HG03439 (cell line): ENCODE measurements around the gene KRTAP1-3.
"Not testable (repeated sequence)": the region's sequence is repeated elsewhere in the genome, so short reads cannot be mapped to it uniquely, and the experiment has no call there.

Source experiments
- ATAC-seq: cut with Tn5 transposase; IDR thresholded peaks from one replicate; pipeline ENCODE4 v1.9.1; 2021; ENCODE audit warnings: mild to moderate bottlenecking, moderate library complexity; ENCODE audit not compliant: unreplicated experiment

KRTAP1-3 gene

DNA sequence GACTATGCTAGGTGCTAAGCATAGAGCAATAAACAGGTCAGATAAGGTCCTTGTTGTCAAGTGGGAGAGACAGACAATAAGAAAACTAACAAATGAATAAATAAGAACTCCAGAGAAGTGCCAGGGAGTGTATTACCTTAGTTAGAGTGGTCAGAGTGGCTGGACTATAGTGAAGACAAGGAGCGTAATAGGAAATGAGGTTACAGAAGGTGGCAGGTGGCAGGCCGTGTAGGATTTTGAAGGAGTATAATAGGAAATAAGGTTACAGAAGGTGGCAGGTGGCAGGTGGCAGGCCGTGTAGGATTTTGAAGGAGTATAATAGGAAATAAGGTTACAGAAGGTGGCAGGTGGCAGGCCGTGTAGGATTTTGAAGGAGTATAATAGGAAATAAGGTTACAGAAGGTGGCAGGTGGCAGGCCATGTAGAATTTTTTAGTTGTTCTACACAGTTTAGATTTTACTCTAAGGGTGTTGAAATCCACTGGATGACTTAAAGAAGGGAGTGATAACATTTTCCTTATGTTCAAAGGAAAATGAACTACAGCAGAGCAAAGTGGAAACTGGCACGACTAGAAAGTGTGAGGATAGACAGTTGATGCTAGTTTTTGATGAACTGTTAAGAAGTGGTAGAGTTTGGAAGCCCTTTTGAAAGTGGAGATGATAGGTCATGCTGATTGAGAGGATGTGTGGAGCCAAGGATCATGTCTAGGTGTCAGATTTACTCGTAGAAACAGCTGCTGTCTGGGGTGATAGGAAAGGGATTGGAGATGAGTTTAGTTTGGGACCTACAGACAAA lies 22.2 kb downstream of the KRTAP1-3 start:
- ATAC-seq, result no peak

DNA sequence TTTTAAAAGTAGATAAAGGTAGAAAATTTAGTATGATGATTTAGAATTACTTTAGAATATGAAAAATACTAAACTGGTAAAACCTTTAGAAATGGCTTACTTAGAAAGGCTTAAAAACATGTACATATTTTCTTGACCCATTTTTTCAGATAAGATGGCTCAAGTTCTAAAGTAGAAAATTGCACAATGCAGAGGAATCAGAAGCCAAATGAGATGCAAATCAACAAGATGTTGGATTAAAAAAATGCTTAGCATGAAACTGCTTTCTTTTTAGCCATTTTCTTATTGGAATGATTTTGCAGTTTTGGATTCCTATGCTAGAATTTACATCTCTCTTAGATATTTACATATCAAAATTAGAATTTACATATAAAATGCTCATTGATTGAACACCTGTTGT lies 24.2 kb downstream of the KRTAP1-3 start:
- ATAC-seq, result no peak

DNA sequence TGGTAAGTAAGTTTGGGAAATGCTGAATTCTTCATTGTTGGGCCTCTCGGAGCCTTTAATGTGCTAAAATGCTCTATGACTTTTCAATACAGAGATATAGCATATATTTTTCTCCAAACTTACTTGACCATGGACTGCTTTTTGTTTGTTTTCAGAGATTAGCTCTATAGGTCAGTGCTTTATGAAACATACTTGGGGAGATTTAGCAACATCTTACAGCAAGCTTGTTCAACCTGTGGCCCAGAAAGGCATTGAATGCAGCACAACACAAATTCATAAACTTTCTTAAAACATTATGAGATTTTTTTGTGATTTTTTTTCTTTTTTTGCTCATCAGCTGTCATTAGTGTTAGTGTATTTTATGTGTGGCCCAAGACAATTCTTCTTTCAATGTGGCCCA lies 24.7 kb downstream of the KRTAP1-3 start:
- no peak for ATAC-seq

DNA sequence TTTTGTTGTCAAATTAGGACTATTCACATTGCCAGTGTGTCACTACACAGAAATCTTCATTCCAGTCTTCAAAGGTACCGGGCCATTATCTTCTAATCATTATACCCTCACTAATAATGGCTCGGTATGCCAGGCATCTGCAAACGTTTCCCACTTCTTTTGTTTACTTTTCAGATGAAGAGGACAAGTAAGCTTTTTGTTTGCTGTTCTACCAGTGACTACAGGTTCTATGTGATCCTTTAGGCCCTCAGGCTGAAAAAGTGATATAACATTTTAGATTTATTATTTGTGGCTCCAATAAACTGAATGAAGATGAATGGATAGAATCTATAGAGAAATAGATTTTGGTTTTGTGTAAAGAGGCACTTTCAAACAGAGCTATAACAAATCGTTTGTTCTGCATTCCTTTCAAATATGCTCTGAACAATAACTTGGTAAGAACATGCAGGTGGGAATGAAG lies 25.3 kb downstream of the KRTAP1-3 start:
- no peak for ATAC-seq

DNA sequence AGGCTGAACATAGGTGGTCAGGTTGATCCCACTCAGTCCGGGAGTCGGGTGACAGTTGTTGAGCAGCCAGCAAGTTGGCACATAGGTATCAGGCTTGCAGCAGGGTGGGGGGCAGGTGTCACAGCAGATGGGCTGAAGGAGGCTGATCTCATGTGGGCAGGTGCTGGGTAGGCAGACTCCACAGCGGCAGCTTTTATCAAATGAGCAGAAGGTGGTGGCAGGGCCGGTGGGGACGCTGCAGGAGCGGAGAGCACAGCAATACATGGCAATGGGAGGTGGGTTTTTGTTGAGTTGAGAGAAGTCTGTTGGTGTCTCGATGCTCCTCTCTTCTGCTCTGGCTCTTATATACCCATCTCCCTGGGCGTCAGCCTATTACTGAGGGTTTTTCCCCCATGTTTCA lies 25.9 kb downstream of the KRTAP1-3 start, which contains the start of gene KRTAP3-1:
Gene KRTAP3-1 (minus strand): TSS at position 318 of the 400 bp plus-strand sequence. CDS start 54 bp downstream, at position 264.
- ATAC-seq, result no peak

DNA sequence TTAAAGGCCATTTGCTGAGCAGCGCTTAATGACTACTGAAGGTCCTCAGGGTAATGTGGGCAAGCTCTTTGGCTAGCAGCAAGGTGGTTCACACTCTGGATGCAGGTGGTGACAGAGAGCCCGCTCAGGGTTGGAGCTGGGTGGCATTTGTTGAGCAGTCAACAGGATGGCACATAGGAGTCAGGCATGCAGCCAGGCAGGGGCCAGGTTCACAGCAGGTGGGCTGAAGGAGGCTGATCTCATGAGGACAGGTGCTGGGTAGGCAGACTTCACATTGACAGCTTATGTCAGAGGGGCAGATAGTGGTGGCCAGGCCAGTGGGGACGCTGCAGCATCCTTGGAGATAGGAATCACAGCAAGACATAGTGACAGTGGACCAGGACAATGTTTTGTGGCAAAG lies 30.3 kb downstream of the KRTAP1-3 start:
- ATAC-seq, result no peak

DNA sequence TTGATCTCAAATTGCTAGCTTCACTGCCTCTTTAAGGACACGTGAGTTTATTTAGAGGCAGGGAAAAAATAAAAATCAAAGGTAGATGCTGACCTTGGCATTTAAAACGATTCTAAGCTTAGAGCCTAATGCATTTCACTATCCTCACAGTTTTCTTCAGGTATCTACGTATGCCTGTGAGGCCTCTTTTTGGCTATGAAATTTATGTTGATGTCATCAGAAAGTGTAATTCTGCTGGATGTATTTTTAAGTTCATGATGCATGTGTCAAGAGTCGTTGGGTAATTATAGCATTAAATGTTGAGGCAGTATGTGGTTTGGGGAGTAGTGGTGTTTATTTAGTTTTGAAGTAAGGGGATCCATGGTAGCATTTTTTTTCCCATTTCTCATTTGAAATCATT lies 30.7 kb downstream of the KRTAP1-3 start:
- no peak for ATAC-seq

DNA sequence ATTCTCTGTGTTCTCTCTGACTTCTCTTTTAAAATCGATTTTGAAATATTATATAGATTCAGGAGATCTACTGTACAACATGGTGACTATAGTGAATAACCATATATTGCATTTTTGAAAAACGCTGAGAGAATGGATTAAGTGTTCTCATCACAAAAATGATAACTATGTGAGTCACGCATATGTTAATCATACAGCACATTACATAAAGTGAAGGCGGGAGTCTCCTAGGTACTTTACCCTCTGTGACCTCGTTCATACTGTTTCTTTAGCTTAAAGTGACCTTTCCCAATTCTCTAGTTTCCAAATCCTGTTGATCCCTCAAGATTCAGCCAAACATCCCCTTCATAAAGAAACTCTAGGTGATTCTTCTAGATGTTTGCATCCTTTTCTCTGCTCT lies 31.9 kb downstream of the KRTAP1-3 start:
- no peak for ATAC-seq

DNA sequence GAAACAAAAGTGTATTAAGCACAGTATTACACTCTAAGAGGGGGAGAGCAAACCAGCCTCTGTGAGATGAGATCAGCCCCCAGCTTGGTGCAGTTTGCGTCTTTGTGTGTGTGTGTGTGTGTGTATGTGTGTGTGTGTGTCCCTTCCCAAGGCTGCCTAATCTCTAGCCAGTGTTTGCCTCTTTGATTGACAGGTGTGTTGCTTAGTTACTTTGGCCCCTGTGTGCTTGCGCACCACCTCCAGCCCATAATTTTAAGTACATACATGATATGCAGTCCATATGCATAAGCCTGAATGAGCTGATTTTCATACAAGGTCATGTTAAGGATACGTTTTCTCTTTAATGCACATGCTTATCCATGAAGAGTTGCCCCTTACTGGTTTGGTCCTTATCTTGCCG lies 32.9 kb downstream of the KRTAP1-3 start:
- ATAC-seq, result no peak

DNA sequence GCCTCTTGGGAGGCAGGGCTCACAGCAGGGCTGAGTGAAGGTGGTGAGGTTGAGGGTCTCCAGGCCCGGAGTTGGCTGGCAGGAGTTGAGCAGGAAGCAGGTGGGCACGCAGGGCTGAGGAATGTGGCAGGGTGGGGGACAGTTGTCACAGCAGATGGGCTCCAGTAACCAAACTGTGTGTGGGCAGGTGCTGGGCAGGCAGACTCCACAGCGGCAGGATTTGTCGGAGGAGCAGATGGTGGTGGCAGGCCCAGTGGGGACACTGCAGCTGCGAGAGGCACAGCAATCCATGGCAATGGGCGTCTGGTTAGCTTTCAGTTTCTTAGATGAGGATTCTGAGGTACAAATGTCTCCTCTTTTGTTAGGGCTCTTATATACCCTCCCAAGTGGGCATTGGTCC lies 35.1 kb downstream of the KRTAP1-3 start, which contains the start of gene KRTAP3-2:
Gene KRTAP3-2 (minus strand): TSS at position 344 of the 400 bp plus-strand sequence. CDS start 53 bp downstream, at position 291.
- ATAC-seq, result not testable (repeated sequence)

DNA sequence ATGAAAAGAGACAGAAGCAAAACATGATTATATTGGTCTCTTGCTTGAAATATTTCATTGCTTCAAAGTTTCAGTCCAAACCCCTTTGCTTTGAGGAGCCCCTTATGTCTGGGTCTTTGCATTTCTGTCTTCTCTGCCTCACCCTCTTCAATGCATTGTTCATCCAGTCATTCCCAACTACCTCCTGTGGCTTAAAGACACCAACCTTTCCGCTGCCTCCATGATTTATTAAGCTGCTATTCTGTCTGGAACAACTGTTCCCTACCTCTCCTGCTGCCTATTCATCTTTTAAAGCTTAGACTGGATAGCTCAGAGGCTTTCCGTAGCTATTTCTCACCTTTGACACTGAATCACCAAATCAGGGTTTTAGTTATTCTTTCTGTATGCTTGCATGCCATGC lies 37.3 kb downstream of the KRTAP1-3 start:
- ATAC-seq, result no peak

DNA sequence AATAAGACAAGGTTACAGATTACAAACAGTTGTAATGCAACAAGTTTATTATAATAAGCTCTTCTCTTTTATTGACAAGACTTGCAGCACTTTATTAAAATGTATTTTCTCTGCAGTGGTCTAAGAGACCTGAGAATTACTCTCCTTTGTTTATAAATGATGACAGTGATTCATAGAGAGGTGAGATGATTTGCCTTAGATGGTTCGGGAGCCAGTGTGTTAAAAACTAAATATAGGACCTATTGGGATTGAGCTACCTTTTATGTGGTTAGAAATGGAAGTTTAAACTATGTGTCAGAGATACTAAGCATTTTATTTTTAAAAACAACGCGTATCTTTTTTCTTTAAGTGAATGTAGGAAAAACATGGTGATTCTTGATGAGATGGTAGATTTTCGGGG lies 37.8 kb downstream of the KRTAP1-3 start:
- ATAC-seq, result no peak

DNA sequence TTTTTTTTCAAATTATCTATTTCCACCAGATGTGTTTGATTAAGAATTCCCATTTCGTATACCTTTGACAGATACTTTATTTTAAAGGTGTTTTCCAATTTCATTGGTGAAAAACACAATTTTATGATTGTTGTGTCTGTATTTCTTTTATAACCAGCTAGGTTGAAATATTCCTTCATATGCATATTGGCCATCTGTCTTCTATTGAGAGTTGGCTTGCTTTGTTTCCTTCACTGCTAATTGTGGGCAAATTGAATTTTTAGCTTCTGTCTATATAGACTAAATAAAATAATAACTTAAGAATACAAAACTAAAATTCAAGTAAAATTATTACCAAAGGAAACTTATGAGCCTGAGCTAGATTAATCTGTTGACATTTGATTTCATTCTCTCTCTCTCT lies 39.6 kb downstream of the KRTAP1-3 start:
- no peak for ATAC-seq

DNA sequence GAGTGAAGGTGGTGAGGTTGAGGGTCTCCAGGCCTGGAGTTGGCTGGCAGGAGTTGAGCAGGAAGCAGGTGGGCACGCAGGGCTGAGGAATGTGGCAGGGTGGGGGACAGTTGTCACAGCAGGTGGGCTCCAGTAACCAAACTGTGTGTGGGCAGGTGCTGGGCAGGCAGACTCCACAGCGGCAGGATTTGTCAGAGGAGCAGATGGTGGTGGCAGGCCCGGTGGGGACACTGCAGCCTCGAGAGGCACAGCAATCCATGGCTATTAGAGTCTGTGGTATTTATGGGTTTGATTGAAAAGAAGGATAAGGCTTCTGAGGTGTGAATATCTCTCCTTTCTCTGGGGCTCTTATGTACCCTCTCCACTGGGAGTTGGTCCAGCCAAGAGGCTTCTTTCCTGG lies 40.8 kb downstream of the KRTAP1-3 start, which contains the start of gene KRTAP3-3:
Gene KRTAP3-3 (minus strand): TSS at position 326 of the 400 bp plus-strand sequence. CDS start 67 bp downstream, at position 259.
- ATAC-seq, result no peak

DNA sequence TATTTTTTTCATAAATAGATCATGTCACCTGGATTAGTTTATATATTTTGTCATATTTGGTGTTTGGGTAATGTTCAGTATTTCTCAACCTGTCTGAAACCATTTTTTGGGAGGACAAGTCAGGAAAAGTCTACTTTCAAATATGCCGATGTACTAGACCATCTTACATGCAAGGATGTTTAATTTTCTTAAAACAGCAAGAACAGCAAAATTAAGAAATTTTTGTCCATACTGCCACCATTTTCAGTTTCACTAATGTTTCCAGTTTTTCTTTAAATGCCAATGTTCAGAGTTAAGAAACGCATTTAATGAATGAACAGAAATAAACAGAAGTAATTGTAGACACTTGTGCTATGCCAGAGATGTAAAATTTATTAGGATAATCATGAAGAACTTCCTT lies 41.6 kb downstream of the KRTAP1-3 start:
- no peak for ATAC-seq

DNA sequence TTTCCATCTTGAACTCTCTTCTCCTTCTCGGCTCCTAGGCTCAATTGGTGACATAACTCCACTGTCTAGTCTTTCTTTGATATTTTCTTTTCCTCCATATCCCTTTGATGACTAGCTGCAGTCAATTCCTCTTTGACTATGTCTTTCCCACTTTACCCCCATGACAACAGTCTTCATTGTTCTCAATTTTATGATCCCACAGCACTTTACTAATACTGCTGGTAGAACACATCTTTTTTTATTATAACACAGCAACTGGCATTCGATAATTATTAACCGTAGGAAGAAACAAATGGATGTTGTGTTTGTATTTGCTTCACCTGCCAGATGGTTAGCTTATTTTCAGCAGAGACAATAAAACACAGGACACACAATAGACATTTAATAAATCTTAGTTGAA lies 42.0 kb downstream of the KRTAP1-3 start:
- no peak for ATAC-seq

DNA sequence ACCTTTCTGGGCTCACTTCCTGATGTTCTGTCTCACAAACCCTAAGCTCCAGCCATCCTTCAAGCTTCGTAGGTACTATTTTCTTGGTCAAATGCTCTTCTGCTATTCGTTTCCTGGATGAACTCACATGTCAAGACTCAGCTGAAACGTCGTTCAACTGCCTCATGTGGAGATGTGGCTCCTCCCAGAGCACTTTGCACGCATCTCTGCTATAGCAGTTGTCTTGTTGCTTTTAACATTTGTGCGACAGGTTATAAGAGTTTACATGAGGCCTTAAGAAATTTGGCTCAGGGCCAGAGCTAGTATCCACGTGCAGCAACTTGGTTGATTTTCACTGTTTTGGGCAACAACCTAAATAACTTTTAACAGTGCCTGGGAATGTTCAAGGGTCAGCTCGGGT lies 47.8 kb downstream of the KRTAP1-3 start:
- ATAC-seq, result no peak

DNA sequence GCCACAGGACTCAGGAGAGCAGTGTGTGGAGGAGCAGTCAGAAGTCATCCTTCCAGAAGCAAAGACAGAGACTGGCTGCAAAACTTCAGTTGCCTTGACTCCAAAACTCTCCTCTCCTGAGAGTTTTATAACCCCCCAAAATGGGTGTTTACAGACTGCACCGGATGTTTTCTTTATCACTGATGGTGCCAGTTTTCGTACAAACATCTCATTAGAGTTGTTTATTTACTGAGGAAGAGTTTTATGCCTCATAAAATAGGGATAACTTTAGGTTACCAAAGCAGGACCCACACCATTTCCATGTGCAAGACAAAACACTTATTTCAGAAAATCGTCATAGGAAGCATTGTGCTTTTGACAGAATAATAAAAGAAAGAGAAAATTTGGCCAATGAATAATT lies 50.4 kb downstream of the KRTAP1-3 start, which contains the start of gene KRT40:
Gene KRT40 (minus strand): TSS at position 101 of the 400 bp plus-strand sequence. CDS start 53 bp downstream, at position 48.
- ATAC-seq, result no peak
